Mucosa of rectum (tissue), 2 donors: Measurements from ENCODE around the gene BCL2L15.
"Not testable (repeated sequence)": the region's sequence is repeated elsewhere in the genome, so short reads cannot be mapped to it uniquely, and the experiment has no call there.

ENCODE experiments used
- H3K27ac ChIP-seq, 2 donors: one replicate each; pipeline ENCODE4 v1.7.0; 2013; ENCODE audit warnings: inconsistent platforms in 2 of 2, low read depth in 2 of 2, low read length in 2 of 2
- H3K27me3 ChIP-seq, 2 donors: one replicate each; pipeline ENCODE4 v1.7.0; 2013; ENCODE audit warnings: low read length in 2 of 2; ENCODE audit not compliant: control insufficient read depth in 2 of 2, insufficient read depth in 2 of 2
- H3K36me3 ChIP-seq, 2 donors: one replicate each; pipeline ENCODE4 v1.7.0; 2013; ENCODE audit warnings: low read length in 2 of 2; ENCODE audit not compliant: control insufficient read depth in 2 of 2, insufficient read depth in 2 of 2
- H3K4me1 ChIP-seq, 2 donors: one replicate each; pipeline ENCODE4 v1.7.0; 2013; ENCODE audit warnings: low read length in 2 of 2, mild to moderate bottlenecking in 1 of 2; ENCODE audit not compliant: control insufficient read depth in 2 of 2, insufficient read depth in 2 of 2
- H3K4me3 ChIP-seq, 2 donors: one replicate each; pipeline ENCODE4 v1.7.0; 2013; ENCODE audit warnings: low read length in 2 of 2
- H3K9ac ChIP-seq, 2 donors: one replicate each; pipeline ENCODE4 v1.7.0; 2013; ENCODE audit warnings: low read length in 2 of 2, low read depth in 1 of 2, mild to moderate bottlenecking in 1 of 2
- H3K9me3 ChIP-seq, 2 donors: one replicate each; pipeline ENCODE4 v1.7.0; 2013; ENCODE audit warnings: low read length in 2 of 2; ENCODE audit not compliant: control insufficient read depth in 2 of 2
- donor health status: healthy.
- donor health status: Normal muscosa, but diverticular disease.

Gene BCL2L15

GRCh38 chr1:113858418-113858817 is 29.0 kb downstream of the BCL2L15 start:
- no peak overlapping the region for H3K9ac ChIP-seq
- H3K27ac ChIP-seq, result no peak overlapping the region
- H3K4me1 ChIP-seq, result peaks cover 0 to 3% of the 10 kb centered on the region in 2 donors
- H3K27me3 ChIP-seq, result no peaks in the 10 kb centered on the region
- H3K4me3 ChIP-seq, result no peak overlapping the region
- H3K9me3 ChIP-seq, result no peaks in the 10 kb centered on the region
- H3K36me3 ChIP-seq, result peaks cover 0 to 7% of the 10 kb centered on the region in 2 donors

DNA sequence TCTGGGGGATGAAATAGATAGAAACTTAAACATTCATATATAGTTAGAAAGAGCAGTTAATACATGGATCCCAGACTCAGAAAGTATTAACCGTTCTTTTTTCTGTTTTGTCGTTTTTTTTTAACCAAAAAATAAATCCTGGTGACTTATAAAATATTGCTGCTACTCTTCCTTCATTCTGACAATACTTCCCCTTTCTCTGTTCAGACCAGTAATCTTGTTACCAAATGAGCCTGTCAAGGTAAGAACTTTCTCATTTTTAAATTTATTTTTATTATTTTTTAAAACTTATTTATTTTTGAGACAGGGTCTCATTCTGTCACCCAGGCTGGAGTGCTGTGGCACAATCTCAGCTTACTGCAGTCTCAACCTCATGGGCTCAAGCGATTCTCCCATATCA is 29.6 kb downstream of the BCL2L15 start:
- H3K27me3 ChIP-seq, result no peaks in the 10 kb centered on the region
- H3K27ac ChIP-seq, result no peak overlapping the region
- peaks cover 0 to 3% of the 10 kb centered on the region in 2 donors for H3K4me1 ChIP-seq
- no peaks in the 10 kb centered on the region for H3K9me3 ChIP-seq
- H3K9ac ChIP-seq, result no peak overlapping the region
- H3K4me3 ChIP-seq, result no peak overlapping the region
- H3K36me3 ChIP-seq, result peaks cover 0 to 7% of the 10 kb centered on the region in 2 donors

DNA sequence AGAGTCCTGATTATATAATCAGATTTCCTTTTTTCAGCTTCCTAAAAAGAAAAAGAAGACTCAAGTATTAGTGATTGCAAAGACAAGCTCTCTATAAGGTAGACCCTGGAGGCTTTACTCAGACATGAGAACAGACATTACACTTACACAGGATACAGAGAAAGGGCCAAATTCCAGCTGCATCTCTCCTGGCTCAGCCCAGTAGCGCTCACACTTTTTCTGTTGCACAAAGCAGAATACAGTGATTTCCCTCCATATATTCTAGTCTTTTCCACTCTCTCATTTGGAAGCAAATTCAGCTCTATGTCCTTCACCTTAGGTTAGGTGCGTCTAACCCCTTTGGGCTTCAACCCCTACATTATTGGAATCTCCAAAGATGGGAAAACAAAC is 31.0 kb downstream of the BCL2L15 start:
- no peak overlapping the region for H3K9ac ChIP-seq
- H3K4me1 ChIP-seq, result peaks cover 0 to 3% of the 10 kb centered on the region in 2 donors
- no peak overlapping the region for H3K4me3 ChIP-seq
- no peak overlapping the region for H3K27ac ChIP-seq
- peaks cover 0 to 7% of the 10 kb centered on the region in 2 donors for H3K36me3 ChIP-seq
- H3K27me3 ChIP-seq, result no peaks in the 10 kb centered on the region
- H3K9me3 ChIP-seq, result no peaks in the 10 kb centered on the region

- Histone ChIP-seq H3K9ac (no peak overlapping the region), H3K27ac (no peak overlapping the region), H3K4me3 (no peak overlapping the region), H3K27me3 (no peaks in the 10 kb centered on the region), H3K9me3 (no peaks in the 10 kb centered on the region), H3K4me1 (peaks cover 0 to 2% of the 10 kb centered on the region in 2 donors), H3K36me3 (peaks cover 0 to 7% of the 10 kb centered on the region in 2 donors)
Observed at GRCh38 chr1:113855630-113856400, 31.6 kb downstream of the BCL2L15 start.

- Histone ChIP-seq H3K9ac (no peak overlapping the region), H3K27ac (no peak overlapping the region), H3K4me3 (no peak overlapping the region), H3K9me3 (no peaks in the 10 kb centered on the region), H3K36me3 (peaks cover 0 to 7% of the 10 kb centered on the region in 2 donors), H3K4me1 (no peaks in the 10 kb centered on the region), H3K27me3 (no peaks in the 10 kb centered on the region)
Observed at GRCh38 chr1:113854234-113854633, 33.1 kb downstream of the BCL2L15 start.

GRCh38 chr1:113852694-113853093 is 34.7 kb downstream of the BCL2L15 start:
- not testable (repeated sequence) for H3K9me3 ChIP-seq, H3K4me3 ChIP-seq, H3K27me3 ChIP-seq, H3K9ac ChIP-seq, H3K27ac ChIP-seq, H3K4me1 ChIP-seq
- peaks cover 0 to 10% of the 10 kb centered on the region in 2 donors for H3K36me3 ChIP-seq

DNA sequence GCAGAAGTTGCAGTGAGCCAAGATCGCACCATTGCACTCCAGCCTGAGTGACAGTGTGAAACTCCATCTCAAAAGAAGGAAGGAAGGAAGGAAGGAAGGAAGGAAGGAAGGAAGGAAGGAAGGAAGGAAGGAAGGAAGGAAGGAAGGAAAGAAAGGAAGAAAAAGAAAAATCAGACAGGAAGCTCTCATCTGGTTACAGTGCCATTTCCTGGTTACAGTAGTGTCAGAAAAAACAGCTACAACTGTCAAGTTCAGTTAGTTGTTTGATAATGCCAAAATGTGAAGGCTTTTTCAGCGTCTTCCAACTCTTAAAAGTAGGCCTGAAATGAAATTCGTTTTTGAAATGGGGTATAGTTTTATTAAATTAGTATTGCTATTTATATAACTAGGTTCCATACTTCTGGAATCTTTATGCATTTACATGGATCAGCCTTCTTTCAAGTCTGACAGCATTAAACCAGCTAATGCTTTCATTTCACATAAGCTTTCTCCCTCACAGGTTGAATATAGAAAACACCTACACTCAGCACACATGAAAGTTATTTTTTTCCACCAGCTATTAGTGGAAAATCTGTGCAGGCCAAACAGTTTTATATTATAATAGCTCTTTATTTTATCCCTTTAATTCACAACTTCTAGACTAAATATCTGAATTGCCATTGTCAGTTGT is 37.1 kb downstream of the BCL2L15 start:
- Histone ChIP-seq H3K9me3 (no peaks in the 10 kb centered on the region), H3K9ac (no peak overlapping the region), H3K4me1 (no peaks in the 10 kb centered on the region), H3K36me3 (peaks cover 0 to 7% of the 10 kb centered on the region in 2 donors), H3K27ac (no peak overlapping the region), H3K4me3 (no peak overlapping the region), H3K27me3 (no peaks in the 10 kb centered on the region)

DNA sequence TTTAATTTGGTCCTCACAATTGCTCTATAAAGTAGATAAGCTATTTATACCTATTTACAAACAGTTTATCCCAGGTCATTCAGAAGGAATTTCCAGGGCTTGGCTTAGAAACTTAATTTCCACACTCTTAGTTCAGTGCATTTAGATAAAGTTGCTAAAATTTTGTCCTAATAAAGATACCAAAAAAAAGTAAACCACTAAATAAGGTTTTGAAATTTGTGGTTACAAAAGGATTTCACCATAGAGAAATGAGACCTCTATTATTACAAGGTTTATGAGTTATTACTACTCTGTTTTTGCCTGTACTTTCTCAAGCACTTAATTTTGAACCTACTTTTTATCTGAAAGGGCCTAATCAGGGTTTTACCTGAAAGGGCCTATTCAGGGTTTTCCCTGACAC is 38.3 kb downstream of the BCL2L15 start:
- Histone ChIP-seq H3K9ac (no peak overlapping the region), H3K36me3 (peaks cover 0 to 4% of the 10 kb centered on the region in 2 donors), H3K27me3 (no peaks in the 10 kb centered on the region), H3K4me1 (no peaks in the 10 kb centered on the region), H3K27ac (no peak overlapping the region), H3K4me3 (no peak overlapping the region), H3K9me3 (no peaks in the 10 kb centered on the region)

DNA sequence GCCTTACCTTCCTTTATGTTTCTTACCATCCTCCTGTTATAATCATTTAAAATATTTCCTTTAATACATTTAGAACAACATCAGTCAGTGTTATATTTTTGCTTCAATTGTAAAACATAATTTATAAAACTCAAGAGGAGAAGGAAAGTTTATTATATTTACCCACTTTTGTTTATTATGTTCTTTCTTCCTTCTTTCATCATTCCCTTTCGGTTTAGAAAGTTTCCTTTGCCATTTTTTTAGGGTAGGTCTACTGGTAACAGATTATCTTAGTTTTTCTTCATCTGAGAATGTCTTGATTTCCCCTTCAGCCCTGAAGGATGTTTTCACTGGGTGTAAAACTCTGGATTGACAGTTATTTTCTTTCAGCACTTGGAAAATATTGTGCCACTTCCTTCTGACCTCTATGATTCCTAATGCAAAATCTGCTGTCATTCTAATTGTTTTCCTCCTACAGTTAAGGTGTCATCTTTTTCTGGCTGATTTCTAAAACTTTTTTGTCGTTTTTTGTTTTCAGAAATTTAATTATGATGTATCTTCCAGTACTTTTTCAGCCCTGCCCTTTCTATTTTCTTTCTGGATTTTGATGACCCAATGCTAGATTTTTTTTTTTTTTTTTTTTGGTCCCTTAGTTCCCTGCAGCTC is 40.9 kb downstream of the BCL2L15 start:
- Histone ChIP-seq H3K36me3 (peaks cover 0 to 4% of the 10 kb centered on the region in 2 donors), H3K27ac (no peak overlapping the region), H3K9ac (no peak overlapping the region), H3K9me3 (no peaks in the 10 kb centered on the region), H3K4me3 (no peak overlapping the region), H3K4me1 (no peaks in the 10 kb centered on the region), H3K27me3 (no peaks in the 10 kb centered on the region)

GRCh38 chr1:113836534-113836933 is 50.8 kb downstream of the BCL2L15 start:
- H3K27me3 ChIP-seq, result no peaks in the 10 kb centered on the region
- no peak overlapping the region for H3K4me3 ChIP-seq
- no peak overlapping the region for H3K27ac ChIP-seq

More at GRCh38 chr1:113836534-113836933, 50.8 kb downstream of the BCL2L15 start:
- H3K36me3 ChIP-seq, result peaks cover 0 to 3% of the 10 kb centered on the region in 2 donors
- no peaks in the 10 kb centered on the region for H3K9me3 ChIP-seq
- no peak overlapping the region for H3K9ac ChIP-seq
- no peaks in the 10 kb centered on the region for H3K4me1 ChIP-seq
